GM21515 (cell line): Measurements from ENCODE around the gene PDLIM5.
"Not testable (repeated sequence)": the region's sequence is repeated elsewhere in the genome, so short reads cannot be mapped to it uniquely, and the experiment has no call there.

Experiments
- ATAC-seq: cut with Tn5 transposase; IDR thresholded peaks from one replicate; pipeline ENCODE4 v1.9.1; 2021; ENCODE audit not compliant: unreplicated experiment

PDLIM5 gene

DNA sequence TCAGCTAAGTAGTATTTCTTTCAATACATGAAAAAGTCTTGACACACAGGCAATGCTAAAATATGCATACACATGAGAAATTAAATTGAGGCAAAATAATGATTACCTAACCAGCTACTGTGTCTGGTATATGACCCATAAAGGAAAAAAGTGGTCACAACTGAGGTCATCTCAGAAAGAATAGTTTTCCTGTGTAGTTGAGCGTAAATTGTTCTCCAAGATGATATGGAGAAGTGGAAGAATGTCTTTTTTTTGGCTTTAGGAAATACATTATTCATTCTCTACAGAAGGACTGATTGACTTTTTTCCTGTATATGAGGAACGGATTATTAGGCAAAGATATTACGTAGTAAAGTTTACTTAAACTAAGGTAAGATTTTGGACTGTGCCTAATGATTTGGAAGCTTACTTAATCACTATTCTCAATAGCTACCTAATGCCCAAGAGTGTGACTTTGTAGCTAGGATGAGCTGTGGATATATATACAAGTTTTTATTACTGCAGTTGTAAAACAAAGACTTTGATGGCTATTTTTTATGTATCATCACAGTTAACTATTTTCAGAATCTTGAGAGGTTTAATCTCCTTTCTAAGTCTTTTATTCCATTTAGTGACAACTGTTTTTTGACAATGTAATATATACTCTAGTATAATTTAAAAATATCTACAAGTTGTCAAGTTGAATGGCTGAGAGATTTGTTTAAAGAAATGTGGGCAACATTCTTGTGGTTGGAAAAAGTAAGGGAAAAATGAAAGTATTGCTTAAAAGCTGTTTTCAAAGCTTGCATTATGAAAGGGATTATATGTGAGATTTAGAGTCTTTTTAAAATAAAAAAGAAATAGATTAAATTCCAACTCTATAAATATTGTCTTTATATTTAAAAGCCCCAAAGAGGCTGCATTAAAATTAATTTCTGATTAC is 100.2 kb downstream of the PDLIM5 start:
- no peak for ATAC-seq

DNA sequence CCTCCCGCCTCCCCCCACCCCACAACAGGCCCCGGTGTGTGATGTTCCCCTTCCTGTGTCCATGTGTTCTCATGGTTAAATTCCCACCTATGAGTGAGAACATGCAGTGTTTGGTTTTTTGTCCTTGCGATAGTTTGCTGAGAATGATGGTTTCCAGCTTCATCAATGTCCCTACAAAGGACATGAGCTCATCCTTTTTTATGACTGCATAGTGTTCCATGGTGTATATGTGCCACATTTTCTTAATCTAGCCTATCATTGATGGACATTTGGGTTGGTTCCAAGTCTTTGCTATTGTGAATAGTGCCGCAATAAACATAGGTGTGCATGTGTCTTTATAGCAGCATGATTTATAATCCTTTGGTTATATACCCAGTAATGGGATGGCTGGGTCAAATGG is 104.3 kb downstream of the PDLIM5 start:
- ATAC-seq = not testable (repeated sequence)

- not testable (repeated sequence) for ATAC-seq
These were observed 105.9 kb downstream of the PDLIM5 start for GRCh38 chr4:94557632-94558031.

GRCh38 chr4:94558392-94558904 is 106.7 kb downstream of the PDLIM5 start:
- no peak for ATAC-seq

GRCh38 chr4:94559351-94559806 is 107.6 kb downstream of the PDLIM5 start:
- ATAC-seq = no peak

DNA sequence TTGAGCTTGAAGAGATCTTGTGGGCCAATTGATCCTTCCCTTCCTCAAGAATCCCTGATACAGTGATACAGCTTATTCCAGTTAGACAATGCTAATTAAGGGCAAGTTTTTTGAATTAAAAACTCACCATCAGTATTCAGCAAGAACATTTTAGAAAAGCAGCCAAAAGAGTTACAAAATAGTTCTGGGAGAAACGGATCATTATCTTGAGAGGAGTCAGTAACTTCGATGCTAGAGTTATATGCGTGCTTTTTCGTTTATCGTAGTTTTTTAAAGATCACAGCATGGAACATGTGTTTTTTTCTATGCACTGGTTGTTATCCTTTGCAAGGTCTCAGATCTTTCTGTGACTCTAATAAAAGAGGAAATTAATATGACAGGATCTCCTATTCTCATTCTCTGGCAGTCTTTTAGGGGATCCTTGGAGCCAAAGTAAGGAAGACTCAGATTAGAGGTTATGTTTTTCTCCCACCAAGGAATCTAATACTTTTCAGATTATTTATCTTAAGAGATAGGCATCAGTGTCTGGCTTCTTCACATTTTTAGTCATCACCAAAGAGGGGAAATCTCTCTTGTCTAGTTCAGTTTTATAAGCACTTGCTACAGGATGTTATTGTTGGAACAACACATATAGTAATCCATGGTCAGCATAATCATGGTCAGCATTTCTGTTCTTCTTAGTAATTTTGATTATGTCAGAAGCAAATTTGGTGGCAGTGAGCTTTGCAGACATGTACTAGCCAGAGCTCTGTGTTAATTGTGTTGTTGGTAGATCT is 109.7 kb downstream of the PDLIM5 start:
- ATAC-seq = no peak

GRCh38 chr4:94562285-94562684 is 110.5 kb downstream of the PDLIM5 start:
- ATAC-seq = no peak

DNA sequence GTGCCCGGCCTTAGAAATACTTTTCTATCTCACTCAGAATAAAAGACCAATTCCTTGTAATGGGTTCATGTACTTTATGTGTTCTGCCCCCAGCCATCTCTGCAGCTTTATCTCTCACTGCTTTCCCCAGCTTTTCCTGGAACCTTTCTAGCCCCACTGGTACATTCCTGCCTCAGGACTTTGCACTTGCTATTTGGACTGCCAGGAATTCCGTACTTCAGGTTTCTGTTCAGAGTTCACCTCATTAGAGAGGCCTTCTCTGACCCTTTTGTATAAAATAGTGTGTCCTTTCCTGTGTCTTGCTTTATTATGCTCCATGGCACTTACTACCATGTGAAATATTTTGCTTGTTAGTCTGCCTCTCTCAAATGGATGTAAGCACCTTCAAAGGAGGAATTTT is 112.5 kb downstream of the PDLIM5 start:
- ATAC-seq = no peak

DNA sequence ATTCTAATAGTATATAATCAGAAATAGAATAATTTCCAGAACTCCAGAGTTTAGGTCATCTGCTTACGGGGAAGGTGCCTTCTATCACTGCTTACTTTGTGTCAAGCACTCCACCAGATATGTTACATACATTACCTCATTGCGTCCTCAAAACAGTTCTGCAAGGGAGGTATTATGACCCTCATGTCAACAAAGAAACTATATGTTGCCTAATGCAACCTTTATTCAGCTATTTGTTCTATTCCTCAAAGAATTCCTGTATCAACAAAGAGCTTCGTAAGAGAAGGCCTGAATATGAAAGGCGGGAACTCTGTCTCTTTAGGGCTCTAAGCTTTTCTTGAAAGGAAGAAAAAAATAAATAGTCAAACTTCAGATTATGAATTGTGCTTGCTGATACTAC is 114.7 kb downstream of the PDLIM5 start:
- ATAC-seq = no peak

DNA sequence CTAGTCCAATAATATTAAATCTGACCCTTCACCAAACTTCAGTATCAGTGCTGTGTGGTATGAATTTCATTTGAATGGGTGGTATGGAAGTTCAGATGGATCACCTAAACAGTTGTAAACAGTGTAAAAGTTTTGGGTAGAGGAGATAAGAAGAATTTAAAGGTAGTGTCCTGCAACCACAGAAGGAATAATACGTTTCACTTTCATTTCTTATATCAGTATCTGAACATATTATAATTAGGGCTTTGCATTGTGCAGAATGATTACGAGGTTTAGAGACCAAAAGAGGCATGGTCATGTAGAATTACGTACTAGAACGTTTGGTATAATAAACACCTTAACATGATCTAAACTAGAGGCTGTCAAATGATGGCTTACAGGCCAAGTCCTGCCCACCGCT is 116.1 kb downstream of the PDLIM5 start:
- peak; percentile 70 for ATAC-seq

- ATAC-seq = no peak
These were observed 118.8 kb downstream of the PDLIM5 start for GRCh38 chr4:94570558-94570957.

- ATAC-seq = no peak
These were observed 119.6 kb downstream of the PDLIM5 start for GRCh38 chr4:94571298-94571697.

DNA sequence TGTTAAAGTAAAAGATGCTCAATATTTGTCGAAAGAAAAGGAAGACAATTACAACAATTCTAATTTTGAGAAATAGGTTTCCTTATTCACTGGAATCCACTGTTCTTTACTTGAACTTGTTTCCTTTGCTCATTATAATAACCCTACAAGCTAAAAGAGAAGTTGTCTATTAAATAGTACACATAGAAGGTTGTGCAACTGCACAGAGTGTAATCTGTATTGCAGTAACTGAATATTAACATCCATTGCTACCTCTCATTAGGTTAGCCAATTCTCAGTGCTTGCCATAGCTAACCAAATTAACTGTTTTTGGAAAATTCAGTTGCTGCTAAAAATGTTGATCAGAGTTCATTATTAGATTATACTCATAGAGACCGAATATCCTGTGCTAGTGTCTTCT is 120.0 kb downstream of the PDLIM5 start:
- ATAC-seq = no peak

DNA sequence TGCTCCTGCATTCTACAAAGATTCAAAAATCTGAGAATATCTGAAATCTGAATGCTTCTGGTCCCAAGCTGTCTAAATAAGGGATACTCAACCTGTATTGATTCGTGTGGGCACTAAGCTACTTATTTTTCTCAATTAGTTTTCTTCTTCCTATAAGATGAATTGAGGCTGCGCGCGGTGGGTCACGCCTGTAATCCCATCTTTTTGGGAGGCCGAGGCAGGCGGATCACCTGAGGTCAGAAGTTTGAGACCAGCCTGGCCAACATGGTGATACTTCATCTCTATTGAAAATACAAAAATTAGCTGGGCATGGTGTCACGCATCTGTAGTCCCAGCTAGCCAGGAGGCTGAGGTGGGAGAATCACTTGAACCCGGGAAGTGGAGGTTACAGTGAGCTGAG is 122.3 kb downstream of the PDLIM5 start:
- ATAC-seq = no peak

GRCh38 chr4:94574616-94575015 is 122.9 kb downstream of the PDLIM5 start:
- no peak for ATAC-seq

DNA sequence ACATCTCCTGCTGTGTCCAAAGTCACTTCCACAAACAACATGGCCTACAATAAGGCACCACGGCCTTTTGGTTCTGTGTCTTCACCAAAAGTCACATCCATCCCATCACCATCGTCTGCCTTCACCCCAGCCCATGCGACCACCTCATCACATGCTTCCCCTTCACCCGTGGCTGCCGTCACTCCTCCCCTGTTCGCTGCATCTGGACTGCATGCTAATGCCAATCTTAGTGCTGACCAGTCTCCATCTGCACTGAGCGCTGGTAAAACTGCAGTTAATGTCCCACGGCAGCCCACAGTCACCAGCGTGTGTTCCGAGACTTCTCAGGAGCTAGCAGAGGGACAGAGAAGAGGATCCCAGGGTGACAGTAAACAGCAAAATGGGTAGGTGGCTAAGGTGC is 123.9 kb downstream of the PDLIM5 start:
- no peak for ATAC-seq

DNA sequence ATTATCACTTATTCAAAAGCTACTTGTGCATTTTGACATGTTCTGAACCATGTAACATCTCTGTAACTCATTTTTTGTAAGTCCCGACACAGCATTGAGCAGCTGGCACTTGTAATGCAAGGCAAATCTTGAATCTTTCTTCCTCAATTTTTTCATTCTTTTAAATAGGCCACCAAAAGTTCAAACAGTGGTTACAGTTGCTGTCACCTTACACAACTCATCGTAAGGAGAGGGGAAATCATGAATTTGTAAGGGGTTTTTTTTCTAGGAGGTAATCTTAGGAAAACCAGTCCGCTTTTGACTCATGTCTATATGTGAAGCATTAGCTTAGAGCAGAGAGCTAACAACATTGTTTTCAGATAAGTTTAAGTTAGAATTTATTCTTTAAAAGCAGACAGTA is 124.5 kb downstream of the PDLIM5 start:
- ATAC-seq = no peak

GRCh38 chr4:94577136-94577535 is 125.4 kb downstream of the PDLIM5 start:
- ATAC-seq = no peak

- no peak for ATAC-seq
These were observed 126.5 kb downstream of the PDLIM5 start for GRCh38 chr4:94578195-94578594.

GRCh38 chr4:94581766-94582165 is 130.0 kb downstream of the PDLIM5 start:
- no peak for ATAC-seq

DNA sequence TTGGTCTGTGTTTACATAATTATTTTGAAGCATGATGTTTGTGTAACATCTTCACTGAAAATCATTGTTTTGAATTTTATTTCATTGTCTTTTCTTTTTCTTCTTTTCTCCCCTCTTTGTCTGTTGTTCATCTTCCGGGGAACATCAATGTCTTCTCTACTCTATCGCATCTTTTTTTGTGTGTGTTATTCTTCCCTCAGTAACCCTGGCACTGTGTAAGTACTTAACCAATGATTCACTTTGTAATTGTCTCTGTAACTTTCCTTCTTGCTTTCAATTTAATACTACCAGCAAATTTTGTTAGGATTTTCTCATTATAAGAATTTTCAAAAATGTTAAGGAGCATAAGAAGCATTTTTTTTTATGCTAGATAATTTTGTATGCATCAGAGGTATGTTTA is 130.8 kb downstream of the PDLIM5 start:
- ATAC-seq = no peak
